Osteoblast (primary cell): ENCODE results near the gene PLPPR1. TPM values are rescaled to one million over a fixed set of nuclear protein-coding genes. Genes with fewer than 3 reads are reported as not detected.

Experiments used
- DNase-seq: peaks from one replicate; pipeline ENCODE4 v3.0.0; 2011; ENCODE audit warnings: low spot score, mixed read lengths; ENCODE audit not compliant: insufficient read length; ENCODE audit errors: missing footprints
- H2AFZ ChIP-seq: 2 replicates; pipeline ENCODE4 v1.6.0; 2011; ENCODE audit warnings: mild to moderate bottlenecking, low read length
- H3K27ac ChIP-seq: 2 replicates; pipeline ENCODE4 v1.5.1; 2011; ENCODE audit warnings: mild to moderate bottlenecking, low read depth, low read length, moderate library complexity
- H3K27me3 ChIP-seq: 2 replicates; pipeline ENCODE4 v1.6.0; 2012; ENCODE audit warnings: mild to moderate bottlenecking, control low read depth, inconsistent platforms, low read length, moderate library complexity; ENCODE audit not compliant: insufficient read depth
- H3K36me3 ChIP-seq: 2 replicates; pipeline ENCODE4 v1.5.1; 2011; ENCODE audit warnings: mild to moderate bottlenecking, low read length, control low read depth, moderate library complexity; ENCODE audit not compliant: insufficient read depth
- H3K4me1 ChIP-seq: 2 replicates; pipeline ENCODE4 v1.5.1; 2011; ENCODE audit warnings: mild to moderate bottlenecking, low read length, control low read depth, moderate library complexity; ENCODE audit not compliant: insufficient read depth
- H3K4me2 ChIP-seq: 2 replicates; pipeline ENCODE4 v1.6.0; 2011; ENCODE audit warnings: mild to moderate bottlenecking, low read length; ENCODE audit not compliant: insufficient read depth
- H3K4me3 ChIP-seq: fragments of 200-600 bp; sonication (generic); 3 replicates; pipeline ENCODE4 v1.5.1; 2012; ENCODE audit warnings: mild to moderate bottlenecking, low read length, inconsistent platforms; ENCODE audit not compliant: insufficient read depth
- H3K79me2 ChIP-seq: 2 replicates; pipeline ENCODE4 v1.6.0; 2012; ENCODE audit warnings: mild to moderate bottlenecking, low read length, control low read depth, inconsistent platforms; ENCODE audit not compliant: insufficient read depth
- H3K9me3 ChIP-seq: 2 replicates; pipeline ENCODE4 v1.5.1; 2011; ENCODE audit warnings: low read depth, low read length, control low read depth
- H4K20me1 ChIP-seq: 2 replicates; pipeline ENCODE4 v1.6.0; 2012; ENCODE audit warnings: mild to moderate bottlenecking, low read length, control low read depth; ENCODE audit not compliant: insufficient read depth
- CTCF ChIP-seq: IDR thresholded peaks from 2 replicates; pipeline ENCODE4 v1.5.1; 2011; ENCODE audit warnings: mild to moderate bottlenecking, low read depth, low read length, moderate library complexity; ENCODE audit errors: extremely low read depth
- total RNA-seq: library from RNA; depleted of rRNA; stranded (reverse); fragments of >200 nt; gene quantifications from 2 replicates; pipeline ENCODE4 v1.2.3, GENCODE V29; 2012

The PLPPR1 gene
- total RNA-seq, 1 donor: not detected

- Histone ChIP-seq H3K36me3 (no peaks in the 10 kb centered on the region), H3K79me2 (no peaks in the 10 kb centered on the region), H3K4me1 (no peaks in the 10 kb centered on the region), H3K4me3 (no peak overlapping the region), H3K4me2 (no peak overlapping the region), H4K20me1 (no peaks in the 10 kb centered on the region), H3K27me3 (no peaks in the 10 kb centered on the region), H3K27ac (no peak overlapping the region), H3K9me3 (peaks cover 2% of the 10 kb centered on the region), H2AFZ (no peak overlapping the region)
- TF ChIP-seq CTCF: no peak
- DNase-seq: no peak
Observed at GRCh38 chr9:101165131-101165530, 136.6 kb downstream of the PLPPR1 start.

- H3K4me2 ChIP-seq: no peak overlapping the region
- TF ChIP-seq CTCF: no peak
- no peaks in the 10 kb centered on the region for H3K27me3 ChIP-seq
- no peak for DNase-seq
- no peaks in the 10 kb centered on the region for H3K79me2 ChIP-seq
- H3K36me3 ChIP-seq: no peaks in the 10 kb centered on the region
- H3K9me3 ChIP-seq: peaks cover 2% of the 10 kb centered on the region
- H2AFZ ChIP-seq: no peak overlapping the region
- H3K4me1 ChIP-seq: no peaks in the 10 kb centered on the region
- no peak overlapping the region for H3K27ac ChIP-seq
- H3K4me3 ChIP-seq: no peak overlapping the region
- H4K20me1 ChIP-seq: no peaks in the 10 kb centered on the region
Observed at GRCh38 chr9:101167490-101168134, 139.1 kb downstream of the PLPPR1 start.

GRCh38 chr9:101172616-101173015 is 144.1 kb downstream of the PLPPR1 start:
- no peak for TF ChIP-seq CTCF
- Histone ChIP-seq H3K4me3 (no peak overlapping the region), H2AFZ (no peak overlapping the region), H3K27me3 (no peaks in the 10 kb centered on the region), H3K4me2 (no peak overlapping the region), H3K4me1 (no peaks in the 10 kb centered on the region), H3K27ac (no peak overlapping the region), H4K20me1 (no peaks in the 10 kb centered on the region), H3K79me2 (no peaks in the 10 kb centered on the region), H3K36me3 (no peaks in the 10 kb centered on the region), H3K9me3 (peaks cover 2% of the 10 kb centered on the region)
- no peak for DNase-seq

GRCh38 chr9:101173907-101174306 is 145.4 kb downstream of the PLPPR1 start:
- no peak for TF ChIP-seq CTCF
- no peaks in the 10 kb centered on the region for H3K79me2 ChIP-seq
- no peaks in the 10 kb centered on the region for H3K4me1 ChIP-seq
- H3K4me3 ChIP-seq: no peak overlapping the region
- H3K27ac ChIP-seq: no peak overlapping the region
- no peaks in the 10 kb centered on the region for H3K27me3 ChIP-seq
- H3K9me3 ChIP-seq: no peaks in the 10 kb centered on the region
- H3K4me2 ChIP-seq: no peak overlapping the region
- DNase-seq: no peak
- H3K36me3 ChIP-seq: no peaks in the 10 kb centered on the region
- no peaks in the 10 kb centered on the region for H4K20me1 ChIP-seq
- no peak overlapping the region for H2AFZ ChIP-seq
